Testis (tissue), 5 donors: ENCODE results near the gene SUSD1. TPM values are rescaled to one million over a fixed set of nuclear protein-coding genes. Genes with fewer than 3 reads are reported as not detected.

Experiments used
- DNase-seq: peaks from one replicate; pipeline ENCODE4 v3.0.0-alpha.2; 2019
- H3K27ac ChIP-seq, 2 donors: fragments of 200-600 bp; sonication (generic); one replicate each; pipeline ENCODE4 v1.5.1; 2019
- H3K27me3 ChIP-seq: fragments of 200-600 bp; sonication (generic); one replicate; pipeline ENCODE4 v1.5.1; 2019
- H3K36me3 ChIP-seq: fragments of 200-600 bp; sonication (generic); one replicate; pipeline ENCODE4 v1.5.1; 2017; ENCODE audit warnings: low read depth; ENCODE audit errors: missing control alignments
- H3K4me1 ChIP-seq: fragments of 200-600 bp; sonication (generic); one replicate; pipeline ENCODE4 v1.5.1; 2019
- H3K4me3 ChIP-seq, 2 donors: fragments of 200-600 bp; sonication (generic); one replicate each; pipeline ENCODE4 v1.5.1; 2017 to 2019
- H3K9me3 ChIP-seq: fragments of 200-600 bp; sonication (generic); one replicate; pipeline ENCODE4 v1.5.1; 2017
- POLR2A ChIP-seq: fragments of 450-650 bp; IDR thresholded peaks from one replicate; pipeline ENCODE4 v1.6.1; 2017; ENCODE audit warnings: antibody characterized with exemption, mild to moderate bottlenecking, moderate library complexity
- WGBS, 2 donors: methylation state at CpG; one replicate each; pipeline ENCODE4 v1.1.5; 2018; 5-methylcytosine and 5-hydroxymethylcytosine counted together
- intact Hi-C: fragments of 100-400 bp; cut with DNase I; formaldehyde crosslinking; loops from one replicate; pipeline ENCODE4 v1.15.1; 2023; ENCODE audit warnings: low total_unique reads
- long read RNA-seq, 2 donors: transcript quantifications; one replicate each; lab custom pipeline, GENCODE V29; 2026
- polyA plus RNA-seq: library from polyadenylated mRNA; stranded (reverse); fragments of 350-450 nt; fragmentation: Illumina TruSeq; extraction: RNeasy Lipid Tissue Mini Kit (QIAGEN cat#74804); gene quantifications from one replicate; pipeline ENCODE4 v1.2.3, GENCODE V29; 2014; ENCODE audit warnings: low read depth, low replicate concordance; ENCODE audit not compliant: insufficient read depth
- total RNA-seq, 2 donors: library from RNA; depleted of rRNA; stranded (reverse); fragments of >200 nt; gene quantifications; one replicate each; pipeline ENCODE4 v1.2.3, GENCODE V29; 2016
- TF ChIP-seq, protein P1 (sequence below), 3 experiments: fragments of 450-650 bp in 2 of 3; fragments of 200-600 bp in 1 of 3; sonication (generic) in 1 of 3; IDR thresholded peaks; one replicate each; pipeline ENCODE4 v1.5.1; 2016 to 2019; ENCODE audit warnings: antibody characterized with exemption in 3 of 3, mild to moderate bottlenecking in 2 of 3, moderate library complexity in 1 of 3

Gene SUSD1
- total RNA-seq (10 to 100 TPM; 28.0 to 39.1 TPM), polyA plus RNA-seq (12.7 TPM)
- long read RNA-seq, donor 1, partial matches to known transcripts = 7 of 9 reads
- long read RNA-seq, donor 1, other reads (novel, unspliced or antisense) = 0 of 9 reads
- long read RNA-seq, donor 2, partial matches to known transcripts = 0 of 2 reads
- long read RNA-seq, donor 2, other reads (novel, unspliced or antisense) = 0 of 2 reads

DNA sequence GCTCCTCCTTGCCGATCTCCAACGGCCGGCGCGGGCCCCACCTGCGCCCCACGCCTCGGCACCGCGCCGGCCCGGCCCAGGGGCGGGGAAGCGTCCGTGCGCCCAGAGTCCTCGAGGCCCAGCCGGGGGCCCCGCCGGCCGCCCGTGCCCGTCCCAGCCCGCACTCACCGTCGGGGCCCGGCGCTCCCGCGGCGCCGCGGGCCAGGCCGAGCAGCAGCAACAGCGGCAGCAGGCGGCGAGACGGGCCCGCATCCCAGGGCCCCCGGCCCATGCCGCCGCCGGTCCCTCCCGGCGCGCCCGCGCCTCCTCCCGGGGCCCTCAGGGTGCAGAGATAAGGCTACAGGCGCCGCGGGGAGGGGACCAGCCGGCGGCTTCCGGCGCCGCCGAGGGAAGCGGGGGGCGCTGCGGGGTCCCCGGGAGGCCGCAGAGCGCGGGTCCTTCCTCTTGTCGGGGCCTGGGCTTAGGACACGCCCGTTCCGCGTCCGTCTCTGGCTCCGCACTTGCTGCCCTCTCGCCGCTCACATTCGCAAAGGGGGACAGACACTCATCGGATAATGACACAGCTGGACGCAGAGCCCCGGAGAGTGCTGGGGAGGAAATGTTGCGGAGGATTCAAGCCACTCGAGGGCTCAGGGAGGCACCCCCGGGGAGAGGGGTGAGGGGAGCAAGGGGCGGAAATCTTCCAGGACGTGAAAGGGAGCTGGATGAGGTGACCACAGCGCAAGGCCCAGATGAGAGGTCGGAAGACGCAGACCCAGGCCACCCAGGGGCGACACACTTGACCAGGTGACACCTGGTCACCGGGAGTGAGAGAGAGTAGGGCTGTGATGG lies at the start of gene SUSD1:
SUSD1 (minus strand) TSS at position 333 of the 831 bp plus-strand sequence; CDS start at position 271, 62 bp downstream.
- intact Hi-C loops = no loop called here
- Histone ChIP-seq H3K4me3 (peak within 1 kb of the TSS; percentile 65 to 73), H3K4me1 (peaks cover 18% of the 10 kb centered on the region), H3K9me3 (no peaks in the 10 kb centered on the region), H3K36me3 (no peaks in the 10 kb centered on the region), H3K27ac (peak within 1 kb of the TSS; percentile 74 to 81), H3K27me3 (no peaks in the 10 kb centered on the region)
- no peak for TF ChIP-seq POLR2A
- TF ChIP-seq, protein P1, sequence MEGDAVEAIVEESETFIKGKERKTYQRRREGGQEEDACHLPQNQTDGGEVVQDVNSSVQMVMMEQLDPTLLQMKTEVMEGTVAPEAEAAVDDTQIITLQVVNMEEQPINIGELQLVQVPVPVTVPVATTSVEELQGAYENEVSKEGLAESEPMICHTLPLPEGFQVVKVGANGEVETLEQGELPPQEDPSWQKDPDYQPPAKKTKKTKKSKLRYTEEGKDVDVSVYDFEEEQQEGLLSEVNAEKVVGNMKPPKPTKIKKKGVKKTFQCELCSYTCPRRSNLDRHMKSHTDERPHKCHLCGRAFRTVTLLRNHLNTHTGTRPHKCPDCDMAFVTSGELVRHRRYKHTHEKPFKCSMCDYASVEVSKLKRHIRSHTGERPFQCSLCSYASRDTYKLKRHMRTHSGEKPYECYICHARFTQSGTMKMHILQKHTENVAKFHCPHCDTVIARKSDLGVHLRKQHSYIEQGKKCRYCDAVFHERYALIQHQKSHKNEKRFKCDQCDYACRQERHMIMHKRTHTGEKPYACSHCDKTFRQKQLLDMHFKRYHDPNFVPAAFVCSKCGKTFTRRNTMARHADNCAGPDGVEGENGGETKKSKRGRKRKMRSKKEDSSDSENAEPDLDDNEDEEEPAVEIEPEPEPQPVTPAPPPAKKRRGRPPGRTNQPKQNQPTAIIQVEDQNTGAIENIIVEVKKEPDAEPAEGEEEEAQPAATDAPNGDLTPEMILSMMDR (IDR thresholded peaks at IDR 0.05) = no peak
- 7 to 23% methylated on average over 11 to 38 of the region's 88 CpGs for WGBS, 2 donors
- peak; percentile 28 for DNase-seq

DNA sequence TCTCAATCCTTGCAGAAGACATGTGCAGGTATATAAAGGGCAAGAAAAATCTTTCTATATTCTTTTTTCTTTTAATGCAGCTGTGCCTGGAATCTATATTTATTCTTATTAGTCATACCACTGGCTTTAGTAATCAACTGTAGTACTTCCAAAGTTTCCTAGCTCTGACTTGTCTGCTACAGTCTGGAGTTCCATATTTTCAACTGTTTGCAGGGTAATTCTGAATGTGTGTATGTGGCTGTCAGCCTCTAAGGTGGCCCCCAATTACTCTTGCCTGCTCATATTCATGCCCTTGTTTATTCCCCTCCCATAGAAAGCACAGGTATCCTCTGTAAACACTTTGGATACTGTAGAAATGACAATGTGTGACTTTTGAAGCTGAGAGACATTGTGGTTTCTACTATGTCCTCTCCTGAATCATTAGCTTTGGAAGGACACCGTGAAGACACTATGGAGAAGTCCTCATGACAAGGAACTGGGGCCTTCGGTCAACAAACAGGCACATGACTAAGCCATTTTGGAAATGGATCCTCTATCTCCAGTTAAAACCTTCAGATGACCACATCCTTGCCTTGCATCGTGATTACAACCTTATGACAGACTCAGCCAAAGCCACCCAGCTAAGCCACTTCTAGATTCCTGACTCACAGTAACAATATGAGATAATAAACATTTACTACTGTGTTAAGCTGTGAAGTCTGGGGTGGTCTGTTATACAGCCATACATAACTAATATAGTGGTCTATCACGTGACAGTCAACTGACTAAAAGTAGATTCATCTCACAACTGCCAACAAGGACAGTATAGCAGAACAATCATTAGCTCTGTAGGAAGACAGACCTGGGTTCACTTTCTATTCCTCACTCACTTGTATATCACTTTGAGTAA lies 49.5 kb upstream of the SUSD1 start:
- H3K9me3 ChIP-seq = no peaks in the 10 kb centered on the region
- H3K36me3 ChIP-seq = no peaks in the 10 kb centered on the region
- no peak for DNase-seq
- no peaks in the 10 kb centered on the region for H3K4me1 ChIP-seq
- 89 to 93% methylated on average over 4 of the region's 4 CpGs for WGBS, 2 donors
- no peaks in the 10 kb centered on the region for H3K27me3 ChIP-seq
- intact Hi-C loops = no loop called here
- no peak for TF ChIP-seq POLR2A
- TF ChIP-seq, protein P1 (IDR thresholded peaks at IDR 0.05) = no peak
- no peak overlapping the region for H3K27ac ChIP-seq
- H3K4me3 ChIP-seq = no peak overlapping the region

DNA sequence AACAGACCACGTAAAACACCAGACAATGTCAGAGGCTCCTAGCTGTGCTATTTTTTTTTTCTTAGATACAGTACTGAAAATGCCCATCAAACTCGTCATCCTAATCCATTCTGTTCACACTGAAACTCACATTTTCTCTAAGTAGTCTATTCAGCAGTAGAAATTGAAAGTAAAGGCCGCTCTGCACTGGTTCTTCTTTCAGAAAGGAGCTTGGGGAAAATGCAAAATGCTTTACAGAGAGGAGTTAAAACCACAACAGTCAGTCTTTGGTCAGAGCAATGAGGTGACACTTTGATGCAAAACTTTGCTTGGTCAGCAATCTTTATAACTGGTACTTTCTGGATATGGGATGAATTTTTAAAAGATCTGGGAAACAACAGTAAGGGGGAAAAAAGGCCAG lies 43.8 kb upstream of the SUSD1 start:
- H3K27me3 ChIP-seq = no peaks in the 10 kb centered on the region
- no peak overlapping the region for H3K27ac ChIP-seq
- no peak for DNase-seq
- H3K9me3 ChIP-seq = no peaks in the 10 kb centered on the region
- TF ChIP-seq, protein P1 (IDR thresholded peaks at IDR 0.05) = no peak
- no peak for TF ChIP-seq POLR2A
- intact Hi-C loops = no loop called here
- no peaks in the 10 kb centered on the region for H3K36me3 ChIP-seq
- H3K4me3 ChIP-seq = no peak overlapping the region
- WGBS, 2 donors = 77 to 87% methylated on average over 3 of the region's 3 CpGs
- no peaks in the 10 kb centered on the region for H3K4me1 ChIP-seq

DNA sequence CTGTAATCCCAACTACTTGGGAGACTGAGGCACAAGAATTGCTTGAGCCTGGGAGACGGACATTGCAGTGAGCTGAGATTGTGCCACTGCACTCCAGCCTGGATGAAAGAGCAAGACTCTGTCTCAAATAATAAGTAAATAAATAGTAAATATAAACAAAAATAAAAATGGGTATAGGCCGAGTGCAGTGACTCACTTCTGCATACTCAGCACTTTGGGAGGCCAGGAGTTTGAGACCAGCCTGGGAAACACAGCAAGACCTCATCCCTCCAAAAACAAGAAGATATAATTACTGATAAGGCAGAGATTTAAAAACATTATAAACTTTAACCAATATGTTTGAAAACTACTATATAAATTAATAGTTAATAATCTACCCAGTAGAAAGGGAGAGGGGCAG lies 37.8 kb upstream of the SUSD1 start:
- Histone ChIP-seq H3K27me3 (no peaks in the 10 kb centered on the region), H3K4me3 (no peak overlapping the region), H3K27ac (no peak overlapping the region), H3K9me3 (no peaks in the 10 kb centered on the region), H3K36me3 (no peaks in the 10 kb centered on the region), H3K4me1 (no peaks in the 10 kb centered on the region)
- 89% methylated on average over 2 of the region's 2 CpGs for WGBS, 2 donors
- DNase-seq = no peak
- intact Hi-C loops = no loop called here
- no peak for TF ChIP-seq POLR2A
- TF ChIP-seq, protein P1 (IDR thresholded peaks at IDR 0.05) = no peak
